Sigmoid colon (tissue), 7 donors: ENCODE measurements around the gene FAM81A. TPM values are rescaled to one million over a fixed set of nuclear protein-coding genes. Genes with fewer than 3 reads are reported as not detected.

ENCODE experiments used
- DNase-seq: peaks from one replicate; pipeline ENCODE4 v3.0.0-alpha.2; 2019
- H3K27ac ChIP-seq, 4 donors: fragments of 200-600 bp; sonication (generic); one replicate each; pipeline ENCODE4 v1.5.1; 2016 to 2019; ENCODE audit warnings: mild to moderate bottlenecking in 1 of 4
- H3K27me3 ChIP-seq, 3 donors: fragments of 200-600 bp; sonication (generic); one replicate each; pipeline ENCODE4 v1.5.1; 2019; ENCODE audit warnings: mild to moderate bottlenecking in 1 of 3
- H3K36me3 ChIP-seq, 4 donors: fragments of 200-600 bp; sonication (generic); one replicate each; pipeline ENCODE4 v1.5.1; 2016 to 2019
- H3K4me1 ChIP-seq, 4 donors: fragments of 200-600 bp; sonication (generic); one replicate each; pipeline ENCODE4 v1.5.1; 2017 to 2019
- H3K4me3 ChIP-seq, 4 donors: fragments of 200-600 bp; sonication (generic); one replicate each; pipeline ENCODE4 v1.5.1; 2017 to 2019; ENCODE audit warnings: mild to moderate bottlenecking in 2 of 4, moderate library complexity in 1 of 4
- H3K9me3 ChIP-seq, 4 donors: fragments of 200-600 bp in 3 of 4; sonication (generic) in 3 of 4; one replicate each; pipeline versions ENCODE4 v1.5.1 to v1.6.1; 2013 to 2019
- CTCF ChIP-seq, 4 experiments: fragments of 450-650 bp in 3 of 4; fragments of 200-600 bp in 1 of 4; IDR thresholded peaks; one replicate each; pipeline ENCODE4 v1.5.1; 2016 to 2019; ENCODE audit warnings: antibody characterized with exemption in 4 of 4, mild to moderate bottlenecking in 3 of 4, moderate library complexity in 2 of 4
- EP300 ChIP-seq, 4 donors: sonication (generic); formaldehyde crosslinking; IDR thresholded peaks; one replicate each; pipeline ENCODE4 v1.6.1; 2017; ENCODE audit warnings: antibody characterized with exemption in 4 of 4
- POLR2A ChIP-seq, 2 donors: fragments of 450-650 bp; IDR thresholded peaks; one replicate each; pipeline ENCODE4 v1.6.1; 2016; ENCODE audit warnings: antibody characterized with exemption in 2 of 2, mild to moderate bottlenecking in 2 of 2, moderate library complexity in 2 of 2
- POLR2AphosphoS5 ChIP-seq, 4 donors: sonication (generic); formaldehyde crosslinking; IDR thresholded peaks; one replicate each; pipeline ENCODE4 v1.6.1; 2017; ENCODE audit warnings: antibody characterized with exemption in 4 of 4
- WGBS, 2 donors: extraction: QIAGEN DNeasy Blood & Tissue Kit; methylation state at CpG; one replicate each; pipeline ENCODE4 v1.1.7; 2013; 5-methylcytosine and 5-hydroxymethylcytosine counted together
- intact Hi-C: fragments of 100-400 bp; cut with DNase I; formaldehyde crosslinking; loops from one replicate; pipeline ENCODE4 v1.15.1; 2023
- polyA plus RNA-seq, 3 donors: library from polyadenylated mRNA; stranded (reverse); fragments of 200-250 nt; gene quantifications; one replicate each; pipeline ENCODE4 v1.2.3, GENCODE V29; 2013
- small RNA-seq, 3 donors: library from RNA; depleted of rRNA; stranded (forward); fragments of <200 nt; gene quantifications; one replicate each; pipeline ENCODE3, GENCODE V24; 2016
- total RNA-seq, 4 donors: library from RNA; depleted of rRNA; stranded (reverse); fragments of >200 nt; gene quantifications; one replicate each; pipeline ENCODE4 v1.1.0, GENCODE V29; 2016
- donor health status: healthy with polysubstance abuse.
- donor health status: Bipolar disorder and iron deficiency.
- donor health status: healthy.

FAM81A gene
- total and polyA plus RNA-seq, 7 donors: under 0.01 to 4.7 (median 2.5) TPM; not detected in 1

- no peak overlapping the region for H3K4me3 ChIP-seq
Observed at GRCh38 chr15:59567324-59567723, 129.3 kb downstream of the FAM81A start.

GRCh38 chr15:59569477-59569876, 131.5 kb downstream of the FAM81A start:
- no peak for TF ChIP-seq POLR2A (IDR thresholded peaks at IDR 0.05)
- no peak for TF ChIP-seq POLR2AphosphoS5 (IDR thresholded peaks at IDR 0.05)
- no peak for TF ChIP-seq EP300 (IDR thresholded peaks at IDR 0.05)
- no peak for TF ChIP-seq CTCF (IDR thresholded peaks at IDR 0.05)
- no peaks in the 10 kb centered on the region for H3K27me3 ChIP-seq
- H3K36me3 ChIP-seq: no peaks in the 10 kb centered on the region
- H3K9me3 ChIP-seq: peaks cover 0 to 7% (median 3%) of the 10 kb centered on the region in 4 donors
- H3K4me3 ChIP-seq: no peak overlapping the region
- intact Hi-C loops: no loop called here
- no peaks in the 10 kb centered on the region for H3K4me1 ChIP-seq
- H3K27ac ChIP-seq: no peak overlapping the region
- no peak for DNase-seq
- 71 to 86% methylated on average over 8 of the region's 8 CpGs for WGBS, 2 donors

More at GRCh38 chr15:59567324-59567723, 129.3 kb downstream of the FAM81A start:
- 18 to 72% methylated on average over 1 of the region's 1 CpG for WGBS, 2 donors
- no peaks in the 10 kb centered on the region for H3K36me3 ChIP-seq
- no peak for TF ChIP-seq POLR2AphosphoS5 (IDR thresholded peaks at IDR 0.05)
- no peak for TF ChIP-seq POLR2A (IDR thresholded peaks at IDR 0.05)
- no peak for TF ChIP-seq EP300 (IDR thresholded peaks at IDR 0.05)
- TF ChIP-seq CTCF (IDR thresholded peaks at IDR 0.05): no peak
- no peak for DNase-seq
- H3K27ac ChIP-seq: no peak overlapping the region
- no peaks in the 10 kb centered on the region for H3K27me3 ChIP-seq
- peaks cover 0 to 7% (median 3%) of the 10 kb centered on the region in 4 donors for H3K9me3 ChIP-seq
- intact Hi-C loops: no loop called here
- H3K4me1 ChIP-seq: no peaks in the 10 kb centered on the region

GRCh38 chr15:59570315-59570714, 132.3 kb downstream of the FAM81A start:
- Histone ChIP-seq H3K9me3 (peaks cover 0 to 4% (median 1%) of the 10 kb centered on the region in 4 donors), H3K27ac (no peak overlapping the region), H3K27me3 (no peaks in the 10 kb centered on the region), H3K36me3 (no peaks in the 10 kb centered on the region), H3K4me1 (no peaks in the 10 kb centered on the region), H3K4me3 (no peak overlapping the region)
- DNase-seq: no peak
- WGBS, 2 donors: 12 to 59% methylated on average over 3 of the region's 3 CpGs
- TF ChIP-seq EP300 (IDR thresholded peaks at IDR 0.05) (no peak), POLR2A (IDR thresholded peaks at IDR 0.05) (no peak), CTCF (IDR thresholded peaks at IDR 0.05) (no peak), POLR2AphosphoS5 (IDR thresholded peaks at IDR 0.05) (no peak)
- intact Hi-C loops: no loop called here

- no peak overlapping the region for H3K4me3 ChIP-seq
- no peak overlapping the region for H3K27ac ChIP-seq
- intact Hi-C loops: no loop called here
- no peaks in the 10 kb centered on the region for H3K27me3 ChIP-seq
- H3K4me1 ChIP-seq: no peaks in the 10 kb centered on the region
- DNase-seq: no peak
- H3K9me3 ChIP-seq: no peaks in the 10 kb centered on the region
- WGBS, 2 donors: 94 to 97% methylated on average over 6 of the region's 6 CpGs
- no peak for TF ChIP-seq CTCF (IDR thresholded peaks at IDR 0.05)
- TF ChIP-seq POLR2A (IDR thresholded peaks at IDR 0.05): no peak
- TF ChIP-seq EP300 (IDR thresholded peaks at IDR 0.05): no peak
- TF ChIP-seq POLR2AphosphoS5 (IDR thresholded peaks at IDR 0.05): no peak
- H3K36me3 ChIP-seq: no peaks in the 10 kb centered on the region
Observed at GRCh38 chr15:59571606-59572005, 133.6 kb downstream of the FAM81A start.

Small RNA genes lying within 50 kb of the gene (small RNA-seq; reads per million reads assigned to genes)
- 0 reads per million in 3 donors for gene RF00019

Other genes starting within 250 kb of the FAM81A start
- not detected for gene LDHAL6B, start 231.3 kb upstream of the FAM81A start, total RNA-seq
- not detected for gene LDHAL6B, start 231.3 kb upstream of the FAM81A start, polyA plus RNA-seq
- 10 to 100 TPM; 20.6 to 32.1 (median 22.9) TPM for gene MYO1E, start 65.3 kb upstream of the FAM81A start, total RNA-seq
- 10 to 100 TPM; 44.4 to 92.2 (median 74.1) TPM for gene MYO1E, start 65.3 kb upstream of the FAM81A start, polyA plus RNA-seq
- gene GCNT3, start 173.6 kb downstream of the FAM81A start, total RNA-seq: 1 to 10 TPM in 1 of 4 donors, under 1 TPM in 1, not detected in 2; 0.36 to 1.1 TPM
- 100 to 1,000 TPM in 2 of 3 donors, 10 to 100 TPM in 1; 73.3 to 129 (median 126) TPM for gene GCNT3, start 173.6 kb downstream of the FAM81A start, polyA plus RNA-seq
- 10 to 100 TPM; 33.7 to 48.2 (median 35.7) TPM for gene GTF2A2, start 219.3 kb downstream of the FAM81A start, total RNA-seq
- 10 to 100 TPM; 55.3 to 98.0 (median 80.5) TPM for gene GTF2A2, start 219.3 kb downstream of the FAM81A start, polyA plus RNA-seq